NCI-H446 treated with DMSO at 0.1 percent for 48 hours (cell line): Measurements from ENCODE around the gene CCDC159.
"Not testable (repeated sequence)": the region's sequence is repeated elsewhere in the genome, so short reads cannot be mapped to it uniquely, and the experiment has no call there.

Experiments used
- DNase-seq: peaks from one replicate; lab custom pipeline; 2025; lab: John Stamatoyannopoulos, UW

Gene CCDC159, protein sequence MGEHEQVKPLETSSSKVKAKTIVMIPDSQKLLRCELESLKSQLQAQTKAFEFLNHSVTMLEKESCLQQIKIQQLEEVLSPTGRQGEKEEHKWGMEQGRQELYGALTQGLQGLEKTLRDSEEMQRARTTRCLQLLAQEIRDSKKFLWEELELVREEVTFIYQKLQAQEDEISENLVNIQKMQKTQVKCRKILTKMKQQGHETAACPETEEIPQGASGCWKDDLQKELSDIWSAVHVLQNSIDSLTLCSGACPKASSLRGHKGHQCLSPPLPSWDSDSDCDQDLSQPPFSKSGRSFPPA

GRCh38 chr19:11346104-11346940 is at the start of gene CCDC159, which contains the start of gene TMEM205:
Gene CCDC159, plus strand, starts transcription at chr19:11346519. Its CDS starts 88 bp downstream, at chr19:11346607.
Gene TMEM205, minus strand, starts transcription at chr19:11346268. Its CDS starts 649 bp downstream, at chr19:11345619.
- DNase-seq: peak; percentile 99

GRCh38 chr19:11299946-11300810 is 46.1 kb upstream of the CCDC159 start:
- no peak for DNase-seq

DNA sequence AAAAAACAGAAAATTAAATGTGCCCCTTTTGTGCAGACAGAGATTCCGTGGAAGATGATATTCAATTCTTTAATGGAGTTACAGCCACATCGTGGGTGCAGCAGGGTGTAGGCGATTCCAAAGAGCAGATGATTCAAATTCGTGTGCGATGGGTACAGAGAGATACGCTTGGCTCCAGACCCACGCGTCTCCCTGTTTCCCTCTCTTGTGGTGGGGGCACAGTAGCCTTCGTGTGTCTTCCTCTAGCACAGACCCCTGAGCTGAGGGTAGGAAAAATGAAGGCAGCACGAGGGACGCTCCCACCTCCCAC is 45.6 kb upstream of the CCDC159 start:
- DNase-seq: no peak

DNA sequence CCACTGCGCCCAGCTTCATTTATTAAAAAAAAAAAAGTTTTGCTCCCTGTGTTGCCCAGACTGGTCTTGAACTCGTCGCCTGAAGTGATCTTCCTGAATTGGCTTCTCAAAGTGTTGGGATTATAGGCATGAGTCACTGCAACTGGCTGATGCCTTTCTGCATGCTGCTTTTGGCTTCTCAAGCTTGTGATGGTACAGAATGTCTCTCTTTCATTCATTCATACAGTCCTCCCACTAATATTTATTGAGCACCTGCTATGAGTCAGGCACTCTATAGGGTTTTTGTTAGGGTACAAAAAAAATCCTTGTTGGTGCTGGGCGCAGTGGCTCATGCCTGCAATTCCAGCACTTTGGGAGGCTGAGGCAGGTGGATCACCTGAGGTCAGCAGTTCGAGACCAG is 41.4 kb upstream of the CCDC159 start:
- DNase-seq: no peak

- DNase-seq: no peak
These were observed 40.0 kb upstream of the CCDC159 start for GRCh38 chr19:11306337-11306736.

- not testable (repeated sequence) for DNase-seq
These were observed 25.9 kb upstream of the CCDC159 start for GRCh38 chr19:11320278-11320995.

- DNase-seq: no peak
These were observed 24.9 kb upstream of the CCDC159 start for GRCh38 chr19:11321191-11322126.

GRCh38 chr19:11322269-11323024 is 23.9 kb upstream of the CCDC159 start:
- DNase-seq: no peak

- DNase-seq: no peak
These were observed 22.7 kb upstream of the CCDC159 start for GRCh38 chr19:11323601-11324078.

GRCh38 chr19:11324079-11324661 is 22.1 kb upstream of the CCDC159 start:
- peak; percentile 68 for DNase-seq

- DNase-seq: no peak
These were observed 21.4 kb upstream of the CCDC159 start for GRCh38 chr19:11324748-11325389.

- DNase-seq: no peak
These were observed 20.8 kb upstream of the CCDC159 start for GRCh38 chr19:11325544-11325943.

DNA sequence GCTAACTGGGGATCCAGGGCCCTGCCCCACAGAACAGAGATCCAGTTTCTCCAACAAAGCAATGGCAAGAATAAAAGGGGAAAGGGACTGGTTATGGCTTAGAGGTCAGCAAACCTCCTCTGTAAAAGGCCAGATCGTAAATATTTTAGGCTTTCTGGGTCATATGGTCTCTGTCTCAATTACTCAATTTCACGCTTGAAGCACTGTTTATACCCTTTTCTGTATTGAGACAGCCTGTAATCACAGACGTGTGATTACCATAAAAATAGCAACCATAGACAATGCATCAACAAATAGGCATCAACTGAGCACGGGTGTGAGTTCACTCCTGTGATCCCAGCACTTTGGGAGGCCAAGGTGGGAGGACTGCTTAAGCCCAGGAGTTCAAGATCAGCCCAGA is 16.2 kb upstream of the CCDC159 start:
- DNase-seq: no peak

DNA sequence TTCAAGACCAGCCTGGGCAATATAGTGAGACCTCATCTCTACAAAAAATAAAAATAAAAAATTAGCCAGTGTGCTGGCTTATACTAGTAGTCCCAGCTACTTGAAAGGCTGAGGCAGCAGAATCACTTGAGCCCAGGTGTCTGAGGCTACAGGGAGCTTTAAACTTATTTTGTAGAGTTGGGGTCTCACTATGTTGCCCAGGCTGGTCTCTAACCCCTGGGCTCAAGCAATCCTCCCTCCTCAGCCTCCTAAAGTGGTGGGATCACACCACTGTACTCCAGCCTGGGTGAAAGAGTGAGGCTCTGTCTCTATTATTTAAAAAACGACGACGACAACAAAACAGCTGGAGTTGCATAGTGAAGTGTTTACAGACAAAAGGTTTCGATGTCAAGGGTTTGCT is 14.8 kb upstream of the CCDC159 start:
- no peak for DNase-seq

DNA sequence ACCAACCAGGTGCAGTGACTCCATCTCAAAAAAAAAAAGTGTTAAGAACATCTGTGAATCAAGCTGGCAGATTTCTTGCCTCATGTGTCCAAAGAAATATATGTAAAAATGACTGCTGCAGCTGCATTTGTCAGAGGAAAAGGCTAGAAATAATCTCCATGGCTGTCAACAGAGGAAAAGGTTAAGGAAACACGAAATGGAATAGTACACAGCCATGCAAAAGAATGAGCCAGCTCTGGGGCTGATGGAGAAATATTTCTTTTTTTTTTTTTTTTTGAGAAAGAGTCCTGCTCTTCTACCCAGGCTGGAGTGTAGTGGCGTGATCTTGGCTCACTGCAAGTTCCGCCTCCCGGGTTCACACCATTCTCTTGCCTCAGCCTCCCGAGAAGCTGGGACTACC is 13.5 kb upstream of the CCDC159 start:
- no peak for DNase-seq

DNA sequence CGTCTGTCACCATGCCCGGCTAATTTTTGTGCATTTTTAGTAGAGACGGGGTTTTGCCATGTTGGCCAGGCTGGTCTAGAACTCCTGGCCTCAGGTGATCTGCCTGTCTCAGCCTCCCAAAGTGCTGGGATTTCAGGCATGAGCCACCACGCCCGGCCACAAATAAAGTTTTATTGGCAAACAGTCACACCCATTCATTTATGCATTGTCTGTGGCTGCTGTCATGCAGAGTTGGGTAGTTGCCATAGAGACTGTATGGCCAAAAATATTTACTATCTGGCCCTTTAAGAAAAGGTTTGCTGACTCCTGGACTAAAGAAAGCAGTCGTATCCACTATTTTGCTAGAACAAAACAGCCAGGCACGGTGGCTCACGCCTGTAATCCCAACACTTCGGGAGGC is 12.5 kb upstream of the CCDC159 start:
- DNase-seq: not testable (repeated sequence)

DNA sequence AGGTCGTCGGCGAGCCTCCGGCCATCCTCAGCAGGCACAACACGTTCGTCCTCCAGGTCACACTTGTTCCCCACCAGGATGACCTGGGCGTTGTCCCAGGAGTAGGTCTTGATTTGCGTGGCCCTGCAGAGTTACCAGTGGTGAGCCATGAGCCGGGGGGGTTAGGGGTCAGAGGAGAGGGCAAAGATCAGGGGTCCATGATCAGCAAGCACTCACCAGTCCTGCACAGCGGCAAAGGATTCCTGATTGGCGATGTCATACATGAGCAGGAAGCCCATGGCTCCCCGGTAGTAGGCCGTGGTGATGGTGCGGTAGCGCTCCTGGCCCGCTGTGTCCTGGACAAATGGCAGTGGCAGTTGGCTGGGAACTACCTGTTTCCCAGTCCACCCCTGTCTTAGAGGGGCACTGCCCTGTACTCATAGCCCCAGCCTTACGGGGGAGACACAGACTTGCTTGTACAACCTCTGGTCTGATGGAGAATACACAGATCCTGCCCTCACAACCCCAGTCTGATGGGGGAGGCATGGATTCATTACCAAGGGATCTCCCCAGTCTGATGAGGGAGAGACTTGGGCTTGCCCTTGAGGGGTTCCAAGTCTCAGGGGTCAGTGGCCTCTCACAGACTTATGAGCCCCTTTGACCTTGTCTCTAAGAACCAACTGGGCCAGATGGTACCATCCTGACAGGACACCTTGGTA is 10.7 kb upstream of the CCDC159 start:
- DNase-seq: no peak

DNA sequence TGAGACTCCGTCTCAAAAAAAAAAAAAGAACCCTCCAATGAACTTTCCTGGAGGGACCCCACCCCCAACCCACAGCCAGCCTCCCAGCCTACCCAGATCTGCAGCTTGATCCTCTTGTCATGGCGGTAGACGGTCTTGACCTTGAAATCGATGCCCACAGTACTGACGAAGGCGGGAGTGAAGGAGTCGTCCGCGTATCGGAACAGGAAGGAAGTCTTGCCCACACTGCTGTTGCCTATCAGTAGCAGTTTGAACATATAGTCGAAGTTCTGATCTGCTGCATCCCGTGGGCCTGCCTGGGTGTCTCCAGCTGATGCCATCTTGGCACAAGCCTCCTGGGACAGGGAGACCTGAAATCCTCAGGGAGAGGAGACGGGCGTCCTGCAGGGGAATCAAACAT is 9.2 kb upstream of the CCDC159 start:
- DNase-seq: no peak
